ENCODE results near the gene TEAD2.
"Not testable (repeated sequence)": the region's sequence is repeated elsewhere in the genome, so short reads cannot be mapped to it uniquely, and the experiment has no call there.

Gene TEAD2

GRCh38 chr19:49331187-49331586 lies 31.0 kb downstream of the TEAD2 start:
- not testable (repeated sequence) for DNase-seq

GRCh38 chr19:49328741-49329140 lies 33.5 kb downstream of the TEAD2 start:
- DNase-seq, result no peak

GRCh38 chr19:49327878-49328544 lies 34.2 kb downstream of the TEAD2 start:
- peak; percentile 82 for DNase-seq

GRCh38 chr19:49326165-49326704 lies 36.0 kb downstream of the TEAD2 start:
- no peak for DNase-seq

- not testable (repeated sequence) for DNase-seq
These were observed 36.5 kb downstream of the TEAD2 start for GRCh38 chr19:49325756-49326155.

GRCh38 chr19:49324801-49325576 lies 37.2 kb downstream of the TEAD2 start, which contains the start of gene SLC6A16:
Gene SLC6A16, minus strand, starts transcription at chr19:49325191. Its CDS starts 13,844 bp downstream, at chr19:49311347.
- DNase-seq, result no peak

- DNase-seq, result no peak
These were observed 43.9 kb downstream of the TEAD2 start for GRCh38 chr19:49318296-49318695.

- DNase-seq, result no peak
These were observed 45.9 kb downstream of the TEAD2 start for GRCh38 chr19:49316284-49316683.

GRCh38 chr19:49315111-49315510 lies 47.1 kb downstream of the TEAD2 start:
- DNase-seq, result no peak

- DNase-seq, result no peak
These were observed 53.1 kb downstream of the TEAD2 start for GRCh38 chr19:49309087-49309486.

GRCh38 chr19:49306734-49307133 lies 55.5 kb downstream of the TEAD2 start:
- peak; percentile 17 for DNase-seq

GRCh38 chr19:49301866-49302252 lies 60.4 kb downstream of the TEAD2 start:
- DNase-seq, result no peak

GRCh38 chr19:49301165-49301865 lies 60.9 kb downstream of the TEAD2 start:
- DNase-seq, result peak; percentile 88

GRCh38 chr19:49298653-49299052 lies 63.6 kb downstream of the TEAD2 start:
- DNase-seq, result not testable (repeated sequence)

- no peak for DNase-seq
These were observed 64.8 kb downstream of the TEAD2 start for GRCh38 chr19:49297403-49297802.

GRCh38 chr19:49295208-49295880 lies 66.9 kb downstream of the TEAD2 start:
- DNase-seq, result no peak

GRCh38 chr19:49294401-49294800 lies 67.8 kb downstream of the TEAD2 start:
- DNase-seq, result no peak
